GM12878 (cell line): ENCODE results near the gene TIPRL. TPM values are rescaled to one million over a fixed set of nuclear protein-coding genes. Genes with fewer than 3 reads are reported as not detected.

Source experiments
- ATAC-seq: fragments of 200-7000 bp; cut with Tn5 transposase; 3 replicates; pipeline ENCODE4 v1.9.1; 2020; ENCODE audit warnings: mild to moderate bottlenecking, moderate library complexity
- BruUV-seq: library from RNA; stranded (reverse); fragments of 400-500 nt; replicated peaks from 2 replicates; lab custom pipeline; 2021; lab: Mats Ljungman, UMichigan
- CTCF ChIA-PET: fragments of 300-600 bp; sonication (Branson Sonifier 250); formaldehyde crosslinking; extraction: SDS; loops from one replicate; lab custom pipeline; 2021; ENCODE audit warnings: inconsistent platforms; lab: Yijun Ruan, JAX
- POLR2A ChIA-PET: fragments of 350-600 bp; formaldehyde crosslinking; extraction: SDS; loops from one replicate; lab custom pipeline; 2021; ENCODE audit warnings: inconsistent platforms; lab: Charles Lee
- RAD21 ChIA-PET: fragments of 300-600 bp; sonication (Branson Sonifier 250); formaldehyde crosslinking; loops from one replicate; lab custom pipeline; 2023; ENCODE audit warnings: antibody characterized with exemption; ENCODE audit not compliant: unreplicated experiment; lab: Charles Lee
- SMC1A ChIA-PET: fragments of 300-600 bp; sonication (Branson Sonifier 250); formaldehyde crosslinking; loops from one replicate; lab custom pipeline; 2023; ENCODE audit not compliant: unreplicated experiment, uncharacterized antibody; lab: Charles Lee
- DNase-seq: peaks from one replicate; pipeline ENCODE4 v3.0.0-alpha.2; 2011; ENCODE audit warnings: low read depth, low spot score
- FAIRE-seq: peaks from 3 replicates; lab custom pipeline; 2011; peaks lifted over from hg19 to GRCh38; lab: Jason Lieb, UNC
- H2AFZ ChIP-seq: 2 replicates; pipeline ENCODE4 v1.6.0; 2011; ENCODE audit warnings: low read depth, low read length, control low read depth; ENCODE audit not compliant: control insufficient read depth
- H3K27ac ChIP-seq: 2 replicates; pipeline ENCODE4 v1.5.1; 2011; ENCODE audit warnings: control low read depth; ENCODE audit not compliant: control insufficient read depth, insufficient read depth
- H3K27me3 ChIP-seq, 2 experiments: replicated peaks in 1 of 2; 2 replicates each; pipeline versions ENCODE4 v1.6.0 to v1.6.1; 2011; ENCODE audit warnings: low read length in 1 of 2; ENCODE audit not compliant: control insufficient read depth in 2 of 2, insufficient read depth in 2 of 2
- H3K36me3 ChIP-seq, 2 experiments: 2 replicates each; pipeline ENCODE4 v1.5.1; 2011; ENCODE audit warnings: low read length in 1 of 2; ENCODE audit not compliant: control insufficient read depth in 2 of 2, insufficient read depth in 2 of 2
- H3K4me1 ChIP-seq: 2 replicates; pipeline ENCODE4 v1.6.1; 2011; ENCODE audit warnings: mild to moderate bottlenecking, low read length, moderate library complexity, mixed read lengths; ENCODE audit not compliant: control insufficient read depth, insufficient read depth
- H3K4me2 ChIP-seq: 2 replicates; pipeline ENCODE4 v1.6.0; 2011; ENCODE audit warnings: control low read depth; ENCODE audit not compliant: control insufficient read depth, insufficient read depth
- H3K4me3 ChIP-seq: fragments of 200-600 bp; sonication (generic); 2 replicates; pipeline ENCODE4 v1.5.1; 2016
- H3K79me2 ChIP-seq: 2 replicates; pipeline ENCODE4 v1.6.0; 2011; ENCODE audit warnings: low read length; ENCODE audit not compliant: control insufficient read depth, insufficient read depth
- H3K9ac ChIP-seq: 2 replicates; pipeline ENCODE4 v1.8.0; 2011; ENCODE audit warnings: low read length, control low read depth, mixed read lengths; ENCODE audit not compliant: control insufficient read depth, insufficient read depth
- H3K9me3 ChIP-seq: replicated peaks from 3 replicates; pipeline ENCODE4 v1.5.1; 2011; ENCODE audit warnings: mild to moderate bottlenecking, low read length; ENCODE audit not compliant: control insufficient read depth, insufficient read depth
- H4K20me1 ChIP-seq: 2 replicates; pipeline ENCODE4 v1.6.0; 2011; ENCODE audit not compliant: control insufficient read depth, insufficient read depth
- NR2C1 ChIP-seq: fragments of 450-650 bp; IDR thresholded peaks from 2 replicates; pipeline ENCODE4 v1.6.1; 2017; ENCODE audit warnings: antibody characterized with exemption, mild to moderate bottlenecking, moderate library complexity
- SMARCA5 ChIP-seq: fragments of 450-650 bp; IDR thresholded peaks from 2 replicates; pipeline ENCODE4 v1.6.1; 2017; ENCODE audit warnings: mild to moderate bottlenecking
- SMC3 ChIP-seq: IDR thresholded peaks from 2 replicates; pipeline ENCODE4 v1.6.1; 2011; ENCODE audit warnings: low read length, improper control_type of control experiment, borderline replicate concordance
- SUZ12 ChIP-seq: fragments of 200-600 bp; sonication (generic); IDR thresholded peaks from one replicate; pipeline ENCODE4 v1.6.1; 2018; ENCODE audit warnings: antibody characterized with exemption, mild to moderate bottlenecking; ENCODE audit not compliant: unreplicated experiment
- TAF1 ChIP-seq: IDR thresholded peaks from 2 replicates; pipeline ENCODE4 v1.6.1; 2011; ENCODE audit warnings: mild to moderate bottlenecking, low read depth, low read length, borderline replicate concordance
- TCF12 ChIP-seq: IDR thresholded peaks from 2 replicates; pipeline ENCODE4 v1.6.1; 2011; ENCODE audit warnings: low read depth, mild to moderate bottlenecking, low read length
- TCF3 ChIP-seq: IDR thresholded peaks from 2 replicates; pipeline ENCODE4 v1.6.1; 2012; ENCODE audit warnings: low read depth, mild to moderate bottlenecking, low read length, borderline replicate concordance; ENCODE audit not compliant: insufficient read depth
- YY1 ChIP-seq: IDR thresholded peaks from 2 replicates; pipeline ENCODE4 v1.6.1; 2011; ENCODE audit warnings: low read depth, mild to moderate bottlenecking, low read length
- ZNF207 ChIP-seq: fragments of 450-650 bp; IDR thresholded peaks from 2 replicates; pipeline ENCODE4 v1.6.1; 2014; ENCODE audit warnings: antibody characterized with exemption, mild to moderate bottlenecking, borderline replicate concordance
- WGBS: methylation state at CpG from one replicate; pipeline ENCODE4 v1.1.6; 2016; ENCODE audit warnings: low lambda C conversion rate; ENCODE audit not compliant: insufficient replicate concordance, insufficient coverage; ENCODE audit errors: missing lambda C conversion rate; 5-methylcytosine and 5-hydroxymethylcytosine counted together
- in situ Hi-C: fragments of 300-500 bp; cut with MboI; formaldehyde crosslinking; loops from 9 replicates; pipeline ENCODE4 v1.14.3; 2018; ENCODE audit warnings: mixed read lengths
- intact Hi-C: fragments of 100-400 bp; cut with micrococcal nuclease; formaldehyde crosslinking; loops from one replicate; pipeline ENCODE4 v1.14.2; 2022; ENCODE audit not compliant: unreplicated experiment
- polyA plus RNA-seq, 11 experiments: library from polyadenylated mRNA; depleted of rRNA in 4 of 11; unstranded in 6 of 11; stranded (reverse) in 5 of 11; fragments of >200 nt; fragmentation: Nextera tagmentation in 4 of 11; fragmentation: Illumina TruSeq in 1 of 11; extraction: Ambion mirVana in 4 of 11; extraction: Trizol in 1 of 11; gene quantifications; 1 replicate in 1 of 11; 2 replicates in 10 of 11; pipeline versions ENCODE4 v1.2.1 to v1.2.3, GENCODE V29; 2011 to 2016; ENCODE audit warnings: inconsistent platforms in 2 of 11, missing spikeins in 2 of 11, low read depth in 1 of 11
- total RNA-seq, 4 experiments: library from RNA; depleted of rRNA in 3 of 4; stranded (reverse); fragments of >200 nt in 3 of 4; fragmentation: Illumina TruSeq in 1 of 4; extraction: Trizol in 1 of 4; gene quantifications; 2 replicates each; pipeline versions ENCODE4 v1.2.1 to v1.2.3, GENCODE V29; 2013 to 2021
- TF ChIP-seq, protein P1 (sequence below), 3 experiments: IDR thresholded peaks in 2 of 3; conservative IDR thresholded peaks in 1 of 3; 2 replicates each; pipeline ENCODE4 v1.5.1; 2011; ENCODE audit warnings: low read depth in 3 of 3, low read length in 3 of 3, mild to moderate bottlenecking in 3 of 3, control low read depth in 2 of 3, moderate library complexity in 2 of 3, inconsistent platforms in 1 of 3, mixed read lengths in 1 of 3; ENCODE audit not compliant: control insufficient read depth in 2 of 3, insufficient read depth in 1 of 3; ENCODE audit errors: extremely low read depth in 1 of 3
- TF ChIP-seq, protein P2 (sequence below): IDR thresholded peaks from 2 replicates; pipeline ENCODE4 v1.6.1; 2011; ENCODE audit warnings: borderline replicate concordance, low read depth, mild to moderate bottlenecking, moderate library complexity, mixed read lengths, low read length; ENCODE audit not compliant: insufficient read depth; ENCODE audit errors: extremely low read length
- TF ChIP-seq, protein P3 (sequence below): IDR thresholded peaks from 2 replicates; pipeline ENCODE4 v1.6.1; 2012; ENCODE audit warnings: mild to moderate bottlenecking, low read depth, low read length
- TF ChIP-seq, protein P4 (sequence below): IDR thresholded peaks from 2 replicates; pipeline ENCODE4 v1.6.1; 2011; ENCODE audit warnings: low read depth, low read length, improper control_type of control experiment, borderline replicate concordance

The TIPRL gene
- total and polyA plus RNA-seq, 10 of the 15 experiments (the other 5 are each of a cell fraction or from before 2014, with no cell fraction given), result 36.4 to 72.1 (median 49.9) TPM

DNA sequence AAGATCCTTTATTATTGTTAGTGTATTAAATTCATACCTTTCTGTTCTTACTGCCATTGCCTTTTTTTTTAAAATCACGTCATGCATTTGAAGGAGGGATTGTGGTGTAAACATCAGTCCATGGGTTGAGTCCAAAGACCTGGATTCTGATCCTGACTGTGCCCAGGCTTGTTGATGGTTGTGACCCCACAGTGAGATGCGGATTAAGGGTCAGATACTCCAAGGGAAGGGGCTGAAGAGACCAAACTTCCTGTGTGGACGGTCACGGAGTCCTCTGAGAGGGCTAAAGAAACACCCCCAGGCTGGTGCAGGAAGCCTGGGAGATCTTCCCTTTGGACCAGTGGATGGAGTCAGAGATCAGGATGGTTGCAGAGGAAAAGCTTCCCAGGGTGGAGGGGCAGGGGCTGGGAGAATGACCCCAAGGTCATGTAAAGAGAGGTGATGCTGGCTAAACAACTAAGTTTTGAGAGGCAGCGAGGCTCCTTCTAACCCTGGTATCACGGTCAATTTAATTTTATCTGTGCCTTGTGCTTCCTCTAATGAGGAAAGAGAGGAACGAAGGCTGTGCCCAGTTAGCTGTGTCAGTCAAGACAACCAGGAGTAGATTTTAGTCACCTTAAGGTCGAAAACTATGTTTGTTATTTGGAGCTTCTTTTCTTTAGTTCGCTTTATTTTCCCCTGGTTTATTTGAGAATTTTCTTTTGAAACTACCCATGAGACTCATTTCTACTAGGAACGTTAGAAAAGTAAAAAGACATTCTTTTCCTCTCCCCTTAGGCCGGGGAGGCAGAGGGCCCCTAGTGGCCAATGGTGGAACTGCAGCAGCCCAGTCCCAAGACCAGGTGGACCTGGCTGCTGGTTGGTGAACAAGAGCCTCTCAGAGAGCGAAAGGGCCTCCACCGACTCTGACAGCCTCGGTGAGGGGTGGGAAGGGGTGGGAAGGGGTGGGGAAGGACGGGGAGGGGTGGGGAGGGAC is 33.3 kb upstream of the TIPRL start:
- H4K20me1 ChIP-seq, result no peaks in the 10 kb centered on the region
- ChIA-PET CTCF (interaction anchor here (0.7 to 6.6 kb wide), 23 partner anchors 9 to 588 kb away, joined by 3 to 42 read pairs (median 5); partner anchors contain the start of gene GPR161), POLR2A (no interaction called here), SMC1A (interaction anchor here (0.6 to 1.4 kb wide), 4 partner anchors 44 to 63 kb away, joined by 3 to 4 read pairs (median 3); no protein-coding TSS in a partner anchor), RAD21 (interaction anchor here (2.4 kb wide), 1 partner anchor 62 kb away, joined by 18 read pairs; no protein-coding TSS in a partner anchor)
- no peaks in the 10 kb centered on the region for H3K27me3 ChIP-seq
- 35% methylated on average over 11 of the region's 15 CpGs for WGBS
- H3K9me3 ChIP-seq, result no peaks in the 10 kb centered on the region
- no TSS peak for BruUV-seq
- no peak overlapping the region for H3K9ac ChIP-seq
- no peaks in the 10 kb centered on the region for H3K4me1 ChIP-seq
- in situ Hi-C loops, result no loop called here
- DNase-seq, result peak; percentile 52
- no peaks in the 10 kb centered on the region for H3K79me2 ChIP-seq
- peak overlapping the region; percentile 12; the same call in 1 of the 2 replicates for H3K4me2 ChIP-seq
- ATAC-seq, result peak; percentile 99
- H2AFZ ChIP-seq, result peak overlapping the region; percentile 45
- no peak overlapping the region for H3K27ac ChIP-seq
- no peaks in the 10 kb centered on the region for H3K36me3 ChIP-seq
- FAIRE-seq, result peak; percentile 49
- intact Hi-C loops, result no loop called here
- no peak overlapping the region for H3K4me3 ChIP-seq
- TF ChIP-seq SMC3 (peak; percentile 39; the same call in 1 of the 2 replicates), ZNF207 (no peak), SMARCA5 (peak; percentile 69; the same call in 1 of the 2 replicates), YY1 (peak; percentile 52; the same call in 1 of the 2 replicates), TCF12 (peak; percentile 63; the same call in 1 of the 2 replicates), NR2C1 (0 out of 2 replicates have a peak, but pooled peaks have one; percentile 13), SUZ12 (no peak), TAF1 (0 out of 2 replicates have a peak, but pooled peaks have one; percentile 42), TCF3 (0 out of 2 replicates have a peak, but pooled peaks have one; percentile 40)
- TF ChIP-seq, protein P1, sequence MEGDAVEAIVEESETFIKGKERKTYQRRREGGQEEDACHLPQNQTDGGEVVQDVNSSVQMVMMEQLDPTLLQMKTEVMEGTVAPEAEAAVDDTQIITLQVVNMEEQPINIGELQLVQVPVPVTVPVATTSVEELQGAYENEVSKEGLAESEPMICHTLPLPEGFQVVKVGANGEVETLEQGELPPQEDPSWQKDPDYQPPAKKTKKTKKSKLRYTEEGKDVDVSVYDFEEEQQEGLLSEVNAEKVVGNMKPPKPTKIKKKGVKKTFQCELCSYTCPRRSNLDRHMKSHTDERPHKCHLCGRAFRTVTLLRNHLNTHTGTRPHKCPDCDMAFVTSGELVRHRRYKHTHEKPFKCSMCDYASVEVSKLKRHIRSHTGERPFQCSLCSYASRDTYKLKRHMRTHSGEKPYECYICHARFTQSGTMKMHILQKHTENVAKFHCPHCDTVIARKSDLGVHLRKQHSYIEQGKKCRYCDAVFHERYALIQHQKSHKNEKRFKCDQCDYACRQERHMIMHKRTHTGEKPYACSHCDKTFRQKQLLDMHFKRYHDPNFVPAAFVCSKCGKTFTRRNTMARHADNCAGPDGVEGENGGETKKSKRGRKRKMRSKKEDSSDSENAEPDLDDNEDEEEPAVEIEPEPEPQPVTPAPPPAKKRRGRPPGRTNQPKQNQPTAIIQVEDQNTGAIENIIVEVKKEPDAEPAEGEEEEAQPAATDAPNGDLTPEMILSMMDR (IDR thresholded peaks at IDR 0.05 in 2 of 3, conservative IDR thresholded peaks at IDR 0.05 in 1 of 3; ENCODE audit: control insufficient read depth in 2 of 3, extremely low read depth in 1 of 3, insufficient read depth in 1 of 3, low read depth in 3 of 3, low read length in 3 of 3), result peak; percentile 95 to 99 (median 99)
- TF ChIP-seq, protein P2, sequence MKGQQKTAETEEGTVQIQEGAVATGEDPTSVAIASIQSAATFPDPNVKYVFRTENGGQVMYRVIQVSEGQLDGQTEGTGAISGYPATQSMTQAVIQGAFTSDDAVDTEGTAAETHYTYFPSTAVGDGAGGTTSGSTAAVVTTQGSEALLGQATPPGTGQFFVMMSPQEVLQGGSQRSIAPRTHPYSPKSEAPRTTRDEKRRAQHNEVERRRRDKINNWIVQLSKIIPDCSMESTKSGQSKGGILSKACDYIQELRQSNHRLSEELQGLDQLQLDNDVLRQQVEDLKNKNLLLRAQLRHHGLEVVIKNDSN, result no peak
- TF ChIP-seq, protein P3, sequence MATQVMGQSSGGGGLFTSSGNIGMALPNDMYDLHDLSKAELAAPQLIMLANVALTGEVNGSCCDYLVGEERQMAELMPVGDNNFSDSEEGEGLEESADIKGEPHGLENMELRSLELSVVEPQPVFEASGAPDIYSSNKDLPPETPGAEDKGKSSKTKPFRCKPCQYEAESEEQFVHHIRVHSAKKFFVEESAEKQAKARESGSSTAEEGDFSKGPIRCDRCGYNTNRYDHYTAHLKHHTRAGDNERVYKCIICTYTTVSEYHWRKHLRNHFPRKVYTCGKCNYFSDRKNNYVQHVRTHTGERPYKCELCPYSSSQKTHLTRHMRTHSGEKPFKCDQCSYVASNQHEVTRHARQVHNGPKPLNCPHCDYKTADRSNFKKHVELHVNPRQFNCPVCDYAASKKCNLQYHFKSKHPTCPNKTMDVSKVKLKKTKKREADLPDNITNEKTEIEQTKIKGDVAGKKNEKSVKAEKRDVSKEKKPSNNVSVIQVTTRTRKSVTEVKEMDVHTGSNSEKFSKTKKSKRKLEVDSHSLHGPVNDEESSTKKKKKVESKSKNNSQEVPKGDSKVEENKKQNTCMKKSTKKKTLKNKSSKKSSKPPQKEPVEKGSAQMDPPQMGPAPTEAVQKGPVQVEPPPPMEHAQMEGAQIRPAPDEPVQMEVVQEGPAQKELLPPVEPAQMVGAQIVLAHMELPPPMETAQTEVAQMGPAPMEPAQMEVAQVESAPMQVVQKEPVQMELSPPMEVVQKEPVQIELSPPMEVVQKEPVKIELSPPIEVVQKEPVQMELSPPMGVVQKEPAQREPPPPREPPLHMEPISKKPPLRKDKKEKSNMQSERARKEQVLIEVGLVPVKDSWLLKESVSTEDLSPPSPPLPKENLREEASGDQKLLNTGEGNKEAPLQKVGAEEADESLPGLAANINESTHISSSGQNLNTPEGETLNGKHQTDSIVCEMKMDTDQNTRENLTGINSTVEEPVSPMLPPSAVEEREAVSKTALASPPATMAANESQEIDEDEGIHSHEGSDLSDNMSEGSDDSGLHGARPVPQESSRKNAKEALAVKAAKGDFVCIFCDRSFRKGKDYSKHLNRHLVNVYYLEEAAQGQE, result no peak
- TF ChIP-seq, protein P4, sequence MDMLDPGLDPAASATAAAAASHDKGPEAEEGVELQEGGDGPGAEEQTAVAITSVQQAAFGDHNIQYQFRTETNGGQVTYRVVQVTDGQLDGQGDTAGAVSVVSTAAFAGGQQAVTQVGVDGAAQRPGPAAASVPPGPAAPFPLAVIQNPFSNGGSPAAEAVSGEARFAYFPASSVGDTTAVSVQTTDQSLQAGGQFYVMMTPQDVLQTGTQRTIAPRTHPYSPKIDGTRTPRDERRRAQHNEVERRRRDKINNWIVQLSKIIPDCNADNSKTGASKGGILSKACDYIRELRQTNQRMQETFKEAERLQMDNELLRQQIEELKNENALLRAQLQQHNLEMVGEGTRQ, result no peak
